DOHH2 (cell line): Measurements from ENCODE around the gene GRHPR.

Experiments used
- CTCF ChIP-seq: fragments of 200-600 bp; sonication (generic); IDR thresholded peaks from one replicate; pipeline ENCODE4 v1.5.1; 2014; ENCODE audit warnings: antibody characterized with exemption, mild to moderate bottlenecking, low read depth, low read length; ENCODE audit not compliant: poor library complexity, severe bottlenecking
- EZH2phosphoT487 ChIP-seq: fragments of 200-600 bp; sonication (generic); IDR thresholded peaks from 2 replicates; pipeline ENCODE4 v1.6.1; 2017; ENCODE audit warnings: borderline replicate concordance, mild to moderate bottlenecking, antibody characterized with exemption, low read length, moderate library complexity, mixed read lengths

- no peak for TF ChIP-seq CTCF
- no peak for TF ChIP-seq EZH2phosphoT487
Observed at GRCh38 chr9:37455884-37456647, 33.6 kb downstream of the GRHPR start.
